ENCODE results near the gene FOLR1. TPM values are rescaled to one million over a fixed set of nuclear protein-coding genes. Genes with fewer than 3 reads are reported as not detected.
"Not testable (repeated sequence)": the region's sequence is repeated elsewhere in the genome, so short reads cannot be mapped to it uniquely, and the experiment has no call there.

FOLR1 gene
- total RNA-seq, 4 donors from 2014 or later: not detected

DNA sequence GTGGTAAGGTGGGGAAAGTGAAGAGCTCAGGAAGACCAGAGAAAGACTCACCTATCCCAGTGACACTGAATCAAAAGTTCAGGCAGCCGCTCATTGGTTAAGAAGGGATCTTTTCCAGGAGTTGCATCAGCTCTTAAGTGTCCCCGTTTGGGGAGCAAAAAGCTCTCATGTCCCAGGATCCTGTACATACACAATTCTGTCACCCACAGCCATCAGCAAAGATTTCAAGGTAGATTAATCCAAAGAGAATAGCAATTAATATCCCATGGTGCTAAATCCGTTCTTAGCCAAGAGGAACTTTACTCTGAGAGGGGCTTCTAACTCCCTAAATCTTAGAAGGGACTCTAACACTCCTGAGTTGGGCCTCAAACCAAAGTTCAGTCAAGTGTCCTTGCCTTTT is 37.1 kb upstream of the FOLR1 start:
- H3K27ac ChIP-seq: no peak overlapping the region
- no peak for DNase-seq
- H3K27me3 ChIP-seq: no peaks in the 10 kb centered on the region
- H3K9me3 ChIP-seq: no peaks in the 10 kb centered on the region
- no peak overlapping the region for H3K4me3 ChIP-seq
- no peak for TF ChIP-seq POLR2A (IDR thresholded peaks at IDR 0.05)
- TF ChIP-seq, protein P1, sequence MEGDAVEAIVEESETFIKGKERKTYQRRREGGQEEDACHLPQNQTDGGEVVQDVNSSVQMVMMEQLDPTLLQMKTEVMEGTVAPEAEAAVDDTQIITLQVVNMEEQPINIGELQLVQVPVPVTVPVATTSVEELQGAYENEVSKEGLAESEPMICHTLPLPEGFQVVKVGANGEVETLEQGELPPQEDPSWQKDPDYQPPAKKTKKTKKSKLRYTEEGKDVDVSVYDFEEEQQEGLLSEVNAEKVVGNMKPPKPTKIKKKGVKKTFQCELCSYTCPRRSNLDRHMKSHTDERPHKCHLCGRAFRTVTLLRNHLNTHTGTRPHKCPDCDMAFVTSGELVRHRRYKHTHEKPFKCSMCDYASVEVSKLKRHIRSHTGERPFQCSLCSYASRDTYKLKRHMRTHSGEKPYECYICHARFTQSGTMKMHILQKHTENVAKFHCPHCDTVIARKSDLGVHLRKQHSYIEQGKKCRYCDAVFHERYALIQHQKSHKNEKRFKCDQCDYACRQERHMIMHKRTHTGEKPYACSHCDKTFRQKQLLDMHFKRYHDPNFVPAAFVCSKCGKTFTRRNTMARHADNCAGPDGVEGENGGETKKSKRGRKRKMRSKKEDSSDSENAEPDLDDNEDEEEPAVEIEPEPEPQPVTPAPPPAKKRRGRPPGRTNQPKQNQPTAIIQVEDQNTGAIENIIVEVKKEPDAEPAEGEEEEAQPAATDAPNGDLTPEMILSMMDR (IDR thresholded peaks at IDR 0.05): no peak
- no peaks in the 10 kb centered on the region for H3K36me3 ChIP-seq
- no peaks in the 10 kb centered on the region for H3K4me1 ChIP-seq

DNA sequence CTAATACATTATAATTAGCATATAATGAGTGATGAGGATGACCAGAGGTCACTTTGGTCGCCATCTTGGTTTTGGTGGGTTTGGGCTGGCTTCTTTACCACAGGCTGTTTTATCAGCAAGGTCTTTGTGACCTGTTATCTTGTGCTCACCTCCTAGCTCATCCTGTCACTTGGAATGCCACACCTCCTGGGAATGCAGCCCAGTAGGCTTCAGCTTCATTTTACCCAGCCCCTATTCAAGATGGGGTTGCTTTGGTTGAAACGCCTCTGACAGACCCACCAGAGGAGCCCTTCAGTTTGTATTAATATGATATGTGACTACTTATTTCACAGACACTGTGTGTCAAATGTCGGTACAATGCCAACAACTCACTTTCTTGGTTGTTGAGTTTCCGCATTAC is 36.2 kb upstream of the FOLR1 start:
- TF ChIP-seq POLR2A (IDR thresholded peaks at IDR 0.05): no peak
- TF ChIP-seq, protein P1 (IDR thresholded peaks at IDR 0.05): no peak
- Histone ChIP-seq H3K36me3 (no peaks in the 10 kb centered on the region), H3K4me3 (no peak overlapping the region), H3K27me3 (no peaks in the 10 kb centered on the region), H3K9me3 (no peaks in the 10 kb centered on the region), H3K4me1 (no peaks in the 10 kb centered on the region), H3K27ac (no peak overlapping the region)
- DNase-seq: no peak

DNA sequence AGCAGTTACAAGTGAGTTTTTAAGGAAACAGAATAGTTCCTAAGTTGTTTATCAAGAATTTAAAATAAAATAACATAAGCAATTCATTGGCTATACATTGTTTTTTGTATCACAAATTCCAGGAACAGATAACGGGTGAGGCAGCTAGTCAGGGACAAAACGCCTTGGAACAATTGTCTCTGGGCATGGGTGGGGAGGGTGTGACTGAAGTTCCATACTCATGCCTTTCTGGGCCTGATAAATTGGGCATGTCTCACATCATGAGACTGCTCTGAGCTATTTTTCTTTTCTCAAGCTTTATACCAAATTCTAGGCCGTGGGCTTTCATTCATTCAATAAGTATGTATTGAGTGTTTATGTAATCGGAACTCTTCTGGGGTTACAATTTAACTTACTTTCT is 34.8 kb upstream of the FOLR1 start:
- TF ChIP-seq, protein P1 (IDR thresholded peaks at IDR 0.05): no peak
- TF ChIP-seq POLR2A (IDR thresholded peaks at IDR 0.05): no peak
- H3K9me3 ChIP-seq: no peaks in the 10 kb centered on the region
- no peak overlapping the region for H3K27ac ChIP-seq
- no peaks in the 10 kb centered on the region for H3K27me3 ChIP-seq
- H3K4me1 ChIP-seq: no peaks in the 10 kb centered on the region
- no peak for DNase-seq
- no peaks in the 10 kb centered on the region for H3K36me3 ChIP-seq
- H3K4me3 ChIP-seq: no peak overlapping the region

DNA sequence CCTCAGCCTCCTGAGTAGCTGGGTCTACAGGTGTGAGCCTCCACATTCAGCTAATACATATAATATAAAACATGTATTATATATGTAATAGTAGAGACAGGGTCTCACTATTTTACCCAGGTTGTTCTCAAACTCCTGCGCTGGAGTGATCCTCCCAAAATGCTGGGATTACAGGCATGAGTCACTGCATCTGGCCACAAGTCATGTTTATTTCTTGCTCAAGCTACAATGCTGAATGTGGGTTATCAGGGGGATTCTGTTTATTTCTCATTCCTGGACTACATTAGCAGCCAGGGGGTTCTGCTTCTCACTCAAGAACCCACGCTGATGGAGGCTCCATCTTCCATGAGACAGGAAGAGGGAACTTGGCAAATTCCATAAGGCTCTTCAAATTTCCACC is 31.6 kb upstream of the FOLR1 start:
- Histone ChIP-seq H3K4me1 (no peaks in the 10 kb centered on the region), H3K9me3 (no peaks in the 10 kb centered on the region), H3K4me3 (no peak overlapping the region), H3K36me3 (no peaks in the 10 kb centered on the region), H3K27me3 (no peaks in the 10 kb centered on the region), H3K27ac (no peak overlapping the region)
- TF ChIP-seq, protein P1 (IDR thresholded peaks at IDR 0.05): no peak
- no peak for TF ChIP-seq POLR2A (IDR thresholded peaks at IDR 0.05)
- DNase-seq: no peak

DNA sequence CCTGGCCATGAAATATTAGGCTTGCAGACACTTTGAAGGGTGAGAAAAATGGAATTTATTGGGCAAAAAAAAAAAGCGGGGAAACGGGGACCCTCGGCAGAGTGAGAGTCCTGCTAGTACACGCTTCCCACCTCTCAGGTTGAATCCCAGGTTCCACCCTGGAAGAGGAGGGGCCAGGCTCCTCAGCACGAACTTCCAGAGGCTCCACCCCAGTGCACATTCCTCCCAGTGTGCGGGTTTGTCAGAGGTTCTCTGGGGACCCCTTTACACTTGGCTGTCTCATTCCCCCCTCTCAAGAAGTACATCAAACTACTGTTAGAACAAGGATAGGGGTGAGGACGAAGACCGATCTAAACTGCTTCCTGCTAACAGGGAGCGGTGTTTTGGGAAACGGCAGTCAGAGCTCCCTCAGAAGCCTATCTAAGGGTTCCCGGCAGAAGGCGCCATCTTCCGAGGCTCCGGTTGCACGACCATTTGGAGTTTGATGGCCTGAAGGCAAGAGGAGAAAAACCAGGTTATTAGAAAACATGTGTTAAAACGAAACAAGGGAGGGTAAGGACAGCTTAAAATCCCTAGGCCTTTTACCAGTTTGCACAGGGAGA is 28.9 kb upstream of the FOLR1 start:
- Histone ChIP-seq H3K27me3 (no peaks in the 10 kb centered on the region), H3K4me1 (no peaks in the 10 kb centered on the region), H3K27ac (no peak overlapping the region), H3K36me3 (no peaks in the 10 kb centered on the region), H3K4me3 (no peak overlapping the region), H3K9me3 (no peaks in the 10 kb centered on the region)
- no peak for DNase-seq
- no peak for TF ChIP-seq POLR2A (IDR thresholded peaks at IDR 0.05)
- TF ChIP-seq, protein P1 (IDR thresholded peaks at IDR 0.05): no peak

DNA sequence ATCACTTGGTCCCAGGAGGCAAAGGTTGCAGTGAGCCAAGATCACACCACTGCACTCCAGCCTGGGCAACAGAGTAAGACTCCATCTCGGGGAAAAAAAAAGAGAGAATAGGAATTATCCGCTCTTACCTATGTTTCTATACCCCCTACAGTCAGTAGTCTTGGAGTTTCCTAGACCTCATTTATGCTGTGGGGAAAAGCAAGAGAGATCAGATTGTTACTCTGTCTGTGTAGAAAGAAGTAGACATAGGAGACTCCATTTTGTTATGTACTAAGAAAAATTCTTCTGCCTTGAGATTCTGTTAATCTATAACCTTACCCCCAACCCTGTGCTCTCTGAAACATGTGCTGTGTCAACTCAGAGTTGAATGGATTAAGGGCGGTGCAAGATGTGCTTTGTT is 27.8 kb upstream of the FOLR1 start:
- not testable (repeated sequence) for H3K36me3 ChIP-seq, H3K27me3 ChIP-seq, H3K4me3 ChIP-seq, H3K4me1 ChIP-seq, H3K27ac ChIP-seq, DNase-seq, H3K9me3 ChIP-seq

DNA sequence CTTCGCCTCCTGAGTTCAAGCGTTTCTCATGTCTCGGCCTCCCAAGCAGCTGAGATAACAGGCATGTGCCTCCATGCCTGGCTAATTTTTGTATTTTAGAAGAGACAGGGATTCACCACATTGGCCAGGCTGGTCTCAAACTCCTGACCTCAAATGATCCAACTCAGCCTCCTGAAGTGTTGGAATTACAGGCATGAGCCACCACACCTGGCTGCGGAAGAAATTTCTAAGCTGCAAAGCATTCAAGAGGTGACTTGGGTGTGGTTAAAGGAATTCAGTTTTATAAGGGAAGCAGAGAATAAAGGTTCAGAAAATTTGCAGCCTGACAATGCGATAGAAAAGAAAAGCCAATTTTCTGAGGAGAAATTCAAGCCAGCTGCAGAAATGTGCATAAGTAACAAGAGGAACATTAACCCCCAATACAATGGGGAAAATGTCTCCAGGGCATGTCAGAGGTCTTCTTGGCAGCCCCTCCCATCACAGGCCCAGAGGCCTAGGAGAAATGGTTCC is 22.8 kb upstream of the FOLR1 start:
- H3K27ac ChIP-seq, H3K36me3 ChIP-seq, H3K27me3 ChIP-seq, H3K4me1 ChIP-seq, DNase-seq, H3K9me3 ChIP-seq, H3K4me3 ChIP-seq: not testable (repeated sequence)

DNA sequence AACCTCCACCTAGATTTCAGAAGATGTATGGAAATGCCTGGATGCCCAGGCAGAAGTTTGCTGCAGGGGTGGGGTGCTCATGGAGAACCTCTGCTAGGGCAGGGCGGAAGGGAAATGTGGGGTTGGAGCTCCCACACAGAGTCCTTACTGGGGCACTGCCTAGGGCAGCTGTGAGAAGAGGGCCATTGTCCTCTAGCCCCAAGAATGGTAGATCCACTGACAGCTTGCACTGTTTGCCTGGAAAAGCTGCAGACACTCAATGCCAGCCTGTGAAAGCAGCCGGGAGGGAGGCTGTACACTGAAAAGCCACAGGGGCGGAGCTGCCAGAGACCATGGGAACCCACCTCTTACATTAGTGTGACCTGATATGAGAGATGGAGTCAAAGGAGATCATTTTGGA is 22.2 kb upstream of the FOLR1 start:
- H3K4me3 ChIP-seq, DNase-seq, H3K4me1 ChIP-seq, H3K27me3 ChIP-seq, H3K36me3 ChIP-seq, H3K9me3 ChIP-seq: not testable (repeated sequence)
- H3K27ac ChIP-seq: peak overlapping the region in 1 of 4 donors; percentile 10

DNA sequence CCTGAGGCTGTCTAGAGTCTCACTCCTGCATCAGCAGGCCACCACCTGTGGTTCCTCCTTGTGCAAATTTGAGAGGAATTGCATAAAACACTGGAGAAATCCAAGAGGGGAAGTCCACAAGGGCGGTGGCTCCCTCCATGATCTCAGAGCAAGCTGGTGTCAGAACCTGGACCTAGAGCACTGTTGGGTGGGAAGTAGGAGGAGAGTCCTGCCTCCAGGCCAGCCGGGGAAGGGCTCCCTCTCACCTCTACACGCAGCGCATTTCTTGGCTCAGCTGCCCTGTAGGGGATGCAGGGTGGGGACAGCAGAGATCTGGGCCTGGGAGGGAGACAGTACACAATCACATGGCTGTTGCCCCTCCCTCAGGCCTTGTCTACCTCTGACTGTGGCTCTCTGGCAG is 19.9 kb upstream of the FOLR1 start:
- not testable (repeated sequence) for H3K36me3 ChIP-seq, H3K27me3 ChIP-seq, H3K27ac ChIP-seq, H3K9me3 ChIP-seq, H3K4me3 ChIP-seq, DNase-seq
- H3K4me1 ChIP-seq: peaks cover 0 to 13% (median 0%) of the 10 kb centered on the region in 4 donors
